MCF 10A (cell line): ENCODE data around the gene CCDC24. TPM values are rescaled to one million over a fixed set of nuclear protein-coding genes. Genes with fewer than 3 reads are reported as not detected.

Experiments used
- BruUV-seq: library from RNA; stranded (reverse); fragments of 400-500 nt; replicated peaks from 2 replicates; lab custom pipeline; 2021; lab: Mats Ljungman, UMichigan
- CTCF ChIA-PET: fragments of 300-600 bp; sonication (Branson Sonifier 250); formaldehyde crosslinking; extraction: SDS; loops from one replicate; lab custom pipeline; 2021; ENCODE audit warnings: antibody characterized with exemption, inconsistent platforms; lab: Yijun Ruan, JAX
- POLR2A ChIA-PET: fragments of 300-600, 350-650 bp; sonication (Branson Sonifier 250); formaldehyde crosslinking; extraction: SDS; loops from one replicate; lab custom pipeline; 2020; ENCODE audit warnings: antibody characterized with exemption, inconsistent platforms; lab: Yijun Ruan, JAX
- DNase-seq: peaks from one replicate; pipeline ENCODE4 v3.0.0-alpha.2; 2018; ENCODE audit not compliant: unreplicated experiment
- H3K27ac Mint-ChIP-seq: one replicate; pipeline ENCODE4 v1.8.0; 2022; ENCODE audit warnings: mild to moderate bottlenecking, low read depth, mixed read lengths; ENCODE audit not compliant: unreplicated experiment
- H3K27me3 Mint-ChIP-seq: one replicate; pipeline ENCODE4 v1.8.0; 2022; ENCODE audit warnings: mixed read lengths; ENCODE audit not compliant: insufficient read depth, unreplicated experiment
- H3K36me3 Mint-ChIP-seq: one replicate; pipeline ENCODE4 v1.8.0; 2022; ENCODE audit warnings: mild to moderate bottlenecking, moderate library complexity, mixed read lengths; ENCODE audit not compliant: insufficient read depth, unreplicated experiment
- H3K4me1 Mint-ChIP-seq: one replicate; pipeline ENCODE4 v1.8.0; 2022; ENCODE audit warnings: mixed read lengths; ENCODE audit not compliant: insufficient read depth, unreplicated experiment
- H3K4me3 Mint-ChIP-seq: one replicate; pipeline ENCODE4 v1.8.0; 2022; ENCODE audit warnings: mild to moderate bottlenecking, moderate library complexity, mixed read lengths; ENCODE audit not compliant: unreplicated experiment
- H3K9me3 Mint-ChIP-seq: one replicate; pipeline ENCODE4 v1.8.0; 2022; ENCODE audit warnings: mixed read lengths; ENCODE audit not compliant: unreplicated experiment
- CTCF ChIP-seq: fragments of 200-600 bp; IDR thresholded peaks from one replicate; pipeline ENCODE4 v1.8.0; 2022; ENCODE audit warnings: antibody characterized with exemption, mild to moderate bottlenecking; ENCODE audit not compliant: unreplicated experiment
- intact Hi-C: fragments of 100-400 bp; cut with micrococcal nuclease; formaldehyde crosslinking; loops from 2 replicates; pipeline ENCODE4 v1.14.1; 2022
- total RNA-seq: library from RNA; stranded (reverse); gene quantifications from 2 replicates; pipeline ENCODE4 v1.2.3, GENCODE V29; 2022

The CCDC24 gene
- total RNA-seq, 1 experiment from 2014 or later: 4.8 TPM

GRCh38 chr1:44037154-44037553, 45.8 kb downstream of the CCDC24 start:
- Mint-ChIP-seq H3K9me3 (no peaks in the 10 kb centered on the region), H3K4me3 (no peak overlapping the region), H3K4me1 (peaks cover 11% of the 10 kb centered on the region), H3K27ac (no peak overlapping the region), H3K36me3 (no peaks in the 10 kb centered on the region), H3K27me3 (no peaks in the 10 kb centered on the region)
- ChIA-PET CTCF (interaction anchor here (0.6 to 16.5 kb wide), 30 partner anchors 10 to 1409 kb away, joined by 3 to 218 read pairs (median 4); no protein-coding TSS in a partner anchor), POLR2A (interaction anchor here (0.6 to 2.3 kb wide), 6 partner anchors 11 to 62 kb away, joined by 3 to 16 read pairs (median 3); partner anchors contain the start of gene ATP6V0B)
- no TSS peak for BruUV-seq
- DNase-seq: no peak
- intact Hi-C loops: loop anchor here (2.0 kb wide), 1 partner anchor 508 kb away; no protein-coding TSS in a partner anchor
- TF ChIP-seq CTCF: no peak

GRCh38 chr1:44038876-44039657, 47.7 kb downstream of the CCDC24 start:
- Mint-ChIP-seq H3K9me3 (no peaks in the 10 kb centered on the region), H3K27ac (no peak overlapping the region), H3K27me3 (no peaks in the 10 kb centered on the region), H3K4me3 (no peak overlapping the region), H3K36me3 (no peaks in the 10 kb centered on the region), H3K4me1 (peaks cover 14% of the 10 kb centered on the region)
- TF ChIP-seq CTCF: no peak
- BruUV-seq: no TSS peak
- ChIA-PET CTCF (interaction anchor here (2.8 kb wide), 1 partner anchor 34 kb away, joined by 21 read pairs; no protein-coding TSS in a partner anchor), POLR2A (no interaction called here)
- intact Hi-C loops: no loop called here
- DNase-seq: no peak

GRCh38 chr1:44040418-44040817, 49.0 kb downstream of the CCDC24 start:
- ChIA-PET POLR2A (interaction anchor here (0.7 to 1.4 kb wide), 2 partner anchors 8 to 20 kb away, joined by 3 read pairs; no protein-coding TSS in a partner anchor), CTCF (interaction anchor here (1.0 to 2.8 kb wide), 3 partner anchors 9 to 35 kb away, joined by 3 to 21 read pairs (median 5); no protein-coding TSS in a partner anchor)
- H3K36me3 Mint-ChIP-seq: no peaks in the 10 kb centered on the region
- H3K4me1 Mint-ChIP-seq: peaks cover 17% of the 10 kb centered on the region
- no peaks in the 10 kb centered on the region for H3K9me3 Mint-ChIP-seq
- no peaks in the 10 kb centered on the region for H3K27me3 Mint-ChIP-seq
- H3K27ac Mint-ChIP-seq: no peak overlapping the region
- no peak overlapping the region for H3K4me3 Mint-ChIP-seq
- intact Hi-C loops: no loop called here
- no peak for DNase-seq
- no peak for TF ChIP-seq CTCF
- BruUV-seq: no TSS peak

- ChIA-PET POLR2A (interaction anchor here (0.7 to 1.4 kb wide), 2 partner anchors 9 to 20 kb away, joined by 3 read pairs; no protein-coding TSS in a partner anchor), CTCF (interaction anchor here (0.6 to 2.8 kb wide), 4 partner anchors 9 to 608 kb away, joined by 3 to 21 read pairs (median 4); no protein-coding TSS in a partner anchor)
- H3K27ac Mint-ChIP-seq: no peak overlapping the region
- H3K4me3 Mint-ChIP-seq: no peak overlapping the region
- no peaks in the 10 kb centered on the region for H3K9me3 Mint-ChIP-seq
- H3K36me3 Mint-ChIP-seq: no peaks in the 10 kb centered on the region
- no peak for TF ChIP-seq CTCF
- intact Hi-C loops: no loop called here
- DNase-seq: no peak
- BruUV-seq: no TSS peak
- peaks cover 17% of the 10 kb centered on the region for H3K4me1 Mint-ChIP-seq
- no peaks in the 10 kb centered on the region for H3K27me3 Mint-ChIP-seq
Observed at GRCh38 chr1:44040846-44041245, 49.4 kb downstream of the CCDC24 start.
